Keratinocyte (primary cell): ENCODE data around the gene ZNF681. TPM values are rescaled to one million over a fixed set of nuclear protein-coding genes. Genes with fewer than 3 reads are reported as not detected.

Source experiments
- DNase-seq: peaks from one replicate; pipeline ENCODE4 v3.0.0-alpha.2; 2011; ENCODE audit warnings: low read depth, missing footprints, low spot score
- FAIRE-seq: peaks from 2 replicates; lab custom pipeline; 2011; peaks lifted over from hg19 to GRCh38; lab: Jason Lieb, UNC
- H2AFZ ChIP-seq: 2 replicates; pipeline ENCODE4 v1.6.0; 2012; ENCODE audit warnings: low read length, control low read depth, inconsistent platforms; ENCODE audit not compliant: control insufficient read depth
- H3K27ac ChIP-seq: 2 replicates; pipeline ENCODE4 v1.5.1; 2011; ENCODE audit warnings: low read length; ENCODE audit not compliant: control insufficient read depth, insufficient read depth
- H3K27me3 ChIP-seq: 3 replicates; pipeline ENCODE4 v1.6.0; 2011; ENCODE audit warnings: low read length; ENCODE audit not compliant: control insufficient read depth, insufficient read depth; ENCODE audit errors: extremely low read depth
- H3K36me3 ChIP-seq, 2 experiments: 2 replicates in 1 of 2; 3 replicates in 1 of 2; pipeline ENCODE4 v1.5.1; 2011; ENCODE audit warnings: low read length in 2 of 2, mild to moderate bottlenecking in 1 of 2; ENCODE audit not compliant: control insufficient read depth in 2 of 2, insufficient read depth in 2 of 2; ENCODE audit errors: extremely low read depth in 1 of 2
- H3K4me1 ChIP-seq: 3 replicates; pipeline ENCODE4 v1.5.1; 2011; ENCODE audit warnings: low read length; ENCODE audit not compliant: control insufficient read depth, insufficient read depth; ENCODE audit errors: extremely low read depth
- H3K4me2 ChIP-seq: 3 replicates; pipeline ENCODE4 v1.6.0; 2011; ENCODE audit warnings: low read depth, low read length; ENCODE audit not compliant: control insufficient read depth, insufficient read depth; ENCODE audit errors: extremely low read depth
- H3K4me3 ChIP-seq, 3 experiments: fragments of 200-600 bp in 1 of 3; sonication (generic) in 1 of 3; 2 replicates in 2 of 3; 3 replicates in 1 of 3; pipeline ENCODE4 v1.5.1; 2011 to 2016; ENCODE audit warnings: low read length in 3 of 3, mild to moderate bottlenecking in 3 of 3, control low read depth in 2 of 3, inconsistent platforms in 1 of 3, low read depth in 1 of 3, mixed read lengths in 1 of 3, mixed run types in 1 of 3, moderate library complexity in 1 of 3; ENCODE audit not compliant: control insufficient read depth in 2 of 3, insufficient read depth in 2 of 3; ENCODE audit errors: extremely low read depth in 1 of 3
- H3K79me2 ChIP-seq: 2 replicates; pipeline ENCODE4 v1.6.0; 2012; ENCODE audit warnings: low read length; ENCODE audit not compliant: control insufficient read depth, insufficient read depth
- H3K9ac ChIP-seq: 3 replicates; pipeline ENCODE4 v1.6.0; 2011; ENCODE audit warnings: low read length; ENCODE audit not compliant: control insufficient read depth, insufficient read depth; ENCODE audit errors: extremely low read depth
- H3K9me1 ChIP-seq: 3 replicates; pipeline ENCODE4 v1.6.0; 2011; ENCODE audit warnings: low read length; ENCODE audit not compliant: control insufficient read depth, insufficient read depth; ENCODE audit errors: extremely low read depth
- H3K9me3 ChIP-seq: 2 replicates; pipeline ENCODE4 v1.5.1; 2012; ENCODE audit warnings: low read depth, low read length; ENCODE audit not compliant: control insufficient read depth
- H4K20me1 ChIP-seq: 3 replicates; pipeline ENCODE4 v1.6.0; 2011; ENCODE audit warnings: low read length; ENCODE audit not compliant: control insufficient read depth, insufficient read depth; ENCODE audit errors: extremely low read depth
- EZH2 ChIP-seq: IDR thresholded peaks from one replicate; pipeline ENCODE4 v1.6.1; 2012; ENCODE audit warnings: inconsistent platforms, mild to moderate bottlenecking, low read length, moderate library complexity
- dilution Hi-C: fragments of 300-500 bp; cut with MboI; formaldehyde crosslinking; loops from one replicate; pipeline ENCODE4 v1.7.0; 2020; ENCODE audit warnings: low sequenced_read_pairs; ENCODE audit not compliant: extremely low pct_ligation_motif_present
- polyA plus RNA-seq, 5 experiments: library from polyadenylated mRNA; depleted of rRNA in 3 of 5; stranded (reverse) in 3 of 5; stranded (forward) in 1 of 5; unstranded in 1 of 5; fragments of >200 nt; gene quantifications; 1 replicate in 1 of 5; 2 replicates in 3 of 5; 3 replicates in 1 of 5; pipeline versions ENCODE4 v1.2.1 to v1.2.3, GENCODE V29; 2011 to 2012; ENCODE audit warnings: missing spikeins in 2 of 5, low read depth in 1 of 5, low replicate concordance in 1 of 5
- TF ChIP-seq, protein P1 (sequence below), 3 experiments: IDR thresholded peaks in 1 of 3; conservative IDR thresholded peaks in 1 of 3; optimal IDR thresholded peaks in 1 of 3; 2 replicates in 2 of 3; 3 replicates in 1 of 3; pipeline versions ENCODE3 to v1.5.1; 2011; ENCODE audit warnings: low read length in 3 of 3, mild to moderate bottlenecking in 3 of 3, moderate library complexity in 2 of 3, control low read depth in 1 of 3, inconsistent platforms in 1 of 3; ENCODE audit not compliant: insufficient read depth in 2 of 3; ENCODE audit errors: extremely low read depth in 1 of 3

Gene ZNF681
- polyA plus RNA-seq, 1 donor (not counting 4 experiments of a cell fraction or from before 2014, with no cell fraction given): 1.4 TPM

DNA sequence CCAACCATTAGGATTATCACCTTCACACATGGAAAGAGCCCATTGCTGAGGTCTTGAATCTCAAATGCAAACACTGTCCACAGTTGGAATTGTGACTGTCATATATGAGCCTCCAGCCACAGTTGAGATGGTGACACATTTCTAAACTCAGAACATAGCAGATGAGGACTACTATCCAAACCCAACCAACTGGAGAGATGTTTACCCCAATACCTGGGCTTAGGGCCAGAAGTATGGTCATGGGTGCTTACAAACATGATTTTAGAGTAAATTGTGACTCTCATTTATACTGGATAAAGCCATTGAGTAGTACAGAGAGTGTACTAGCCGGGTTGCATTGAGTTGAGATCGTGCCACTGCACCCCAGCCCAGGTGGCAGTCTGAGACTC is 14.0 kb upstream of the ZNF681 start:
- TF ChIP-seq, protein P1, sequence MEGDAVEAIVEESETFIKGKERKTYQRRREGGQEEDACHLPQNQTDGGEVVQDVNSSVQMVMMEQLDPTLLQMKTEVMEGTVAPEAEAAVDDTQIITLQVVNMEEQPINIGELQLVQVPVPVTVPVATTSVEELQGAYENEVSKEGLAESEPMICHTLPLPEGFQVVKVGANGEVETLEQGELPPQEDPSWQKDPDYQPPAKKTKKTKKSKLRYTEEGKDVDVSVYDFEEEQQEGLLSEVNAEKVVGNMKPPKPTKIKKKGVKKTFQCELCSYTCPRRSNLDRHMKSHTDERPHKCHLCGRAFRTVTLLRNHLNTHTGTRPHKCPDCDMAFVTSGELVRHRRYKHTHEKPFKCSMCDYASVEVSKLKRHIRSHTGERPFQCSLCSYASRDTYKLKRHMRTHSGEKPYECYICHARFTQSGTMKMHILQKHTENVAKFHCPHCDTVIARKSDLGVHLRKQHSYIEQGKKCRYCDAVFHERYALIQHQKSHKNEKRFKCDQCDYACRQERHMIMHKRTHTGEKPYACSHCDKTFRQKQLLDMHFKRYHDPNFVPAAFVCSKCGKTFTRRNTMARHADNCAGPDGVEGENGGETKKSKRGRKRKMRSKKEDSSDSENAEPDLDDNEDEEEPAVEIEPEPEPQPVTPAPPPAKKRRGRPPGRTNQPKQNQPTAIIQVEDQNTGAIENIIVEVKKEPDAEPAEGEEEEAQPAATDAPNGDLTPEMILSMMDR (optimal IDR thresholded peaks at IDR 0.05 in 1 of 3, IDR thresholded peaks at IDR 0.05 in 1 of 3, conservative IDR thresholded peaks at IDR 0.05 in 1 of 3; ENCODE audit: extremely low read depth in 1 of 3, insufficient read depth in 2 of 3, low read length in 3 of 3): no peak
- no peak for TF ChIP-seq EZH2
- DNase-seq (no peak), FAIRE-seq (no peak)
- Histone ChIP-seq H3K9ac (no peak overlapping the region), H2AFZ (no peak overlapping the region), H3K36me3 (peaks cover 0 to 3% of the 10 kb centered on the region in 2 experiments), H3K27me3 (no peaks in the 10 kb centered on the region), H3K9me1 (no peaks in the 10 kb centered on the region), H4K20me1 (no peaks in the 10 kb centered on the region), H3K4me2 (no peak overlapping the region), H3K4me1 (no peaks in the 10 kb centered on the region), H3K27ac (no peak overlapping the region), H3K79me2 (peaks cover 2% of the 10 kb centered on the region), H3K4me3 (no peak overlapping the region), H3K9me3 (no peaks in the 10 kb centered on the region)
- dilution Hi-C loops: no loop called here

DNA sequence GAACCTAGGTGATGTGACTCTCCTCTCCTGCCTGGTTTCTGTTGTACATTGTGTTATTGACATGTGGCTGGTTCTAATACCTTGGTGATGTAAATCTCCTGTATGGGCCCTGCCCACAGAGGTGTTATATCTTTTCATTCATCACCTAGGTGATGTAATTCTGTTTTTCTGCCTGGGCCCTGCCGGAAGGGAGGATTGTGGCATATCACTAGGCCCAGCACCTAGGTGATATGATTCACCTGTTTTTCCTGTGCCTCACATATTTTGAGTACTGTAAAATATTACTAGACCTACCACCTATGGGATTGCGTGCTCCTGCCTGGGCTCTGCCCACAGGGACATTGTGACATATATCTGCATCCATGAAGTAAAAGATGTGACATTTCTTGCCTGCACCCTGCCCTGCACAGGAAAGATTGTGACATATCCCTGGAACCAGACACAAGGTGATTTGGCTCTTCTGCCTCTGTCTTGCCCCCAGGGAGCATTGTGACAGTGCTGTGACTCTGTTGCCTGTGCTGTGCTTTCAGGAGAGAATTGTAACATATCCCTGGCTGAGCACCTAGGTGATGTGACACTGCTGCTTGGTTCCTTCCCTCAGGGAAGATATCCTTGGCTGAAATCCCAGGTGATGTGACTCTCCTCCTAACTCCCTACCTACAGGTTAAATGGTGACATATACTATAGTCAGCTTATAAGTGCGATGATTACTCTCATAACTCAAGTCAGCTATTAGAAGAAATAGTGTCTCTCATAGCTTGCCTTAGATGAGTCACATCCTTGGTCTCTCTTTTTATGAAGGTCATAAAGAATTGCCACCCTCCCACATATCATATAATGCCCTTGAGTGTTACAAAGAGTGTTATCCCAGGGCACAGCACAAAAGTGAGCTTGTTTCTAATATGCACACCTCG is 13.3 kb upstream of the ZNF681 start:
- dilution Hi-C loops: no loop called here
- TF ChIP-seq, protein P1 (optimal IDR thresholded peaks at IDR 0.05 in 1 of 3, IDR thresholded peaks at IDR 0.05 in 1 of 3, conservative IDR thresholded peaks at IDR 0.05 in 1 of 3; ENCODE audit: extremely low read depth in 1 of 3, insufficient read depth in 2 of 3, low read length in 3 of 3): no peak
- TF ChIP-seq EZH2: no peak
- Histone ChIP-seq H3K9me3 (no peaks in the 10 kb centered on the region), H3K9ac (no peak overlapping the region), H2AFZ (no peak overlapping the region), H3K27me3 (no peaks in the 10 kb centered on the region), H3K79me2 (peaks cover 2% of the 10 kb centered on the region), H3K4me1 (no peaks in the 10 kb centered on the region), H3K4me3 (no peak overlapping the region), H3K27ac (peak overlapping the region; percentile 17), H4K20me1 (no peaks in the 10 kb centered on the region), H3K4me2 (no peak overlapping the region), H3K36me3 (peaks cover 0 to 4% of the 10 kb centered on the region in 2 experiments), H3K9me1 (no peaks in the 10 kb centered on the region)
- FAIRE-seq: no peak
- no peak for DNase-seq
